ENCODE results near the gene COG5.

Gene COG5

DNA sequence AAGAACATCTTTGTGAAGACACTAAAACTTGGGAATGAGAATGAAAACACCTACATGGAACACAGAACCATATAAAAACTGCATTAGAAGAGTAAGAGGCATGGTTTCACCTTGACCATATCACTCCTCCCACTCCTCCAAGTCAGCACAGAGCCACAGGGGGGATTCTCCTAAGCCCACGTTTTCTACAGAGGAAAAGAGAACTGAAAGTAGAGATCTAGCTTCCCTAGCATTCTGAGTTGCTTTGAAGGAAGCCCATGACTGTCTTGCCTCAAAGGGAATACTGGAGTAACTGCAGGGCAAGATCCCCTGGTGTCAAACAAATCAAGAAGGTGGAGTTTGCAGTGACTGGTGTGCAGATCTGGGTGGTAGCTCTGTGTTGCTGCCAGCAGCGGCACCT lies 351.0 kb downstream of the COG5 start:
- DNase-seq (ENCODE audit: low read depth), result no peak
- TF ChIP-seq, protein P1, sequence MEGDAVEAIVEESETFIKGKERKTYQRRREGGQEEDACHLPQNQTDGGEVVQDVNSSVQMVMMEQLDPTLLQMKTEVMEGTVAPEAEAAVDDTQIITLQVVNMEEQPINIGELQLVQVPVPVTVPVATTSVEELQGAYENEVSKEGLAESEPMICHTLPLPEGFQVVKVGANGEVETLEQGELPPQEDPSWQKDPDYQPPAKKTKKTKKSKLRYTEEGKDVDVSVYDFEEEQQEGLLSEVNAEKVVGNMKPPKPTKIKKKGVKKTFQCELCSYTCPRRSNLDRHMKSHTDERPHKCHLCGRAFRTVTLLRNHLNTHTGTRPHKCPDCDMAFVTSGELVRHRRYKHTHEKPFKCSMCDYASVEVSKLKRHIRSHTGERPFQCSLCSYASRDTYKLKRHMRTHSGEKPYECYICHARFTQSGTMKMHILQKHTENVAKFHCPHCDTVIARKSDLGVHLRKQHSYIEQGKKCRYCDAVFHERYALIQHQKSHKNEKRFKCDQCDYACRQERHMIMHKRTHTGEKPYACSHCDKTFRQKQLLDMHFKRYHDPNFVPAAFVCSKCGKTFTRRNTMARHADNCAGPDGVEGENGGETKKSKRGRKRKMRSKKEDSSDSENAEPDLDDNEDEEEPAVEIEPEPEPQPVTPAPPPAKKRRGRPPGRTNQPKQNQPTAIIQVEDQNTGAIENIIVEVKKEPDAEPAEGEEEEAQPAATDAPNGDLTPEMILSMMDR (IDR thresholded peaks at IDR 0.05; ENCODE audit: insufficient read depth, low read depth, low read length, missing control alignments), result no peak
- H3K4me3 ChIP-seq (ENCODE audit: low read depth, low read length), result no peak overlapping the region

DNA sequence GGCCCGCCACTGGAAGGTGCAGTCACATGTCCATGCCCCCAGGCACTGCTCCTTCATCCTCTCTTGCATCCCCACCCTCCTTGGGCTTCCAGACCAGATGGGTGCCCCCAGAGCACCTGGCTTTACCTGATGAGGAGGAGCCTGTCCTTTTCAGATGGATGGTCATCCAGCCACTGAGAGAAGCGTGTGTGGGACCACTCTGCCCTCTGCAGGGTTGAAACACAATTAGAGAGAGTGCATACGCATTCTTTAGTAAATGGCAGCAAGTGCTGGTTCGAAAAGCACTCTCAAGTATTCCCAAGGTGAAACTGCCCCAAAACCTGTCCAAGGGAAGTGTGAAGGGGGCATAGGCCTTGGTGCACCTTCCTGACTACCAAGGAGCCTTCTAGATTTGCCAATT lies 353.3 kb downstream of the COG5 start:
- no peak overlapping the region for H3K4me3 ChIP-seq (ENCODE audit: low read depth, low read length)
- TF ChIP-seq, protein P1 (IDR thresholded peaks at IDR 0.05; ENCODE audit: insufficient read depth, low read depth, low read length, missing control alignments), result no peak
- no peak for DNase-seq (ENCODE audit: low read depth)

DNA sequence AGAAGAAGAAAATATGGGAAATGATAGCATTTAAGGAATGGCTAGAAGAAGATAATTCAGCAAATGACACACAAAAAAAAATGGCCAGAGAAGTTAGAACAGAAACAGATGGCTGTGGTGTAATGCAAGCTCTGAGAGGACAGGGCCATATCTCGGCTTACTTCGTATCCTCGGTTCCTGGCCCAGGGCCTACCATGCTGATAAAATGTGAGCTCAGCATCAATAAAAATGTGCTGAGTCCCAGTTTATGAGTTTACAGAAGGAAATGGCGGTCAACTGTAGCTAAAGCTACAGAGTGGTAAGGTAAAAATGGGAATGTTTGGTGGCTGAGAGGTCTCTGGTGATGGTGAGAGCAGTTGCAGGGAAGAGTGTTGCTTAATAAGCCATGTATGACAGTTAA lies 354.2 kb downstream of the COG5 start:
- TF ChIP-seq, protein P1 (IDR thresholded peaks at IDR 0.05; ENCODE audit: insufficient read depth, low read depth, low read length, missing control alignments), result no peak
- DNase-seq (ENCODE audit: low read depth), result no peak
- no peak overlapping the region for H3K4me3 ChIP-seq (ENCODE audit: low read depth, low read length)

DNA sequence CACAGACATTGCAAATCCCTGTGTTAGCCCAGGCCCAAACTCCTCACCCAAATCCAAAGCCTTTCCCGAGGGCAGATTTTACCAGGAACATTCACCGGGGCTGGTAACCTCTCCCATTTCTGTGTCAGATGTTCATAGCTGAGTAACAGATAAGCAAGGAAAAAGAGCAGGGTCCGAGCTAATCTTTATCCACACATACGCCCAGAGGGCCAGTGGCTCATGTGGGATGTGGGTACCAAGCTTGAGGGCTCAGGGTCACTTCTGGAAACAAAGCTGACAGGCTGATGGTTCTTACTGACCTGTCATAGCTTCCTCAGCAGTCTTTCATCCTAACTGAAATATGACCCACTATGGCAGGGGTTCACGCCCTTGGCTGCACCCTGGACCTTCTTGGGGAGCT lies 355.2 kb downstream of the COG5 start:
- TF ChIP-seq, protein P1 (IDR thresholded peaks at IDR 0.05; ENCODE audit: insufficient read depth, low read depth, low read length, missing control alignments), result no peak
- no peak for DNase-seq (ENCODE audit: low read depth)
- no peak overlapping the region for H3K4me3 ChIP-seq (ENCODE audit: low read depth, low read length)

DNA sequence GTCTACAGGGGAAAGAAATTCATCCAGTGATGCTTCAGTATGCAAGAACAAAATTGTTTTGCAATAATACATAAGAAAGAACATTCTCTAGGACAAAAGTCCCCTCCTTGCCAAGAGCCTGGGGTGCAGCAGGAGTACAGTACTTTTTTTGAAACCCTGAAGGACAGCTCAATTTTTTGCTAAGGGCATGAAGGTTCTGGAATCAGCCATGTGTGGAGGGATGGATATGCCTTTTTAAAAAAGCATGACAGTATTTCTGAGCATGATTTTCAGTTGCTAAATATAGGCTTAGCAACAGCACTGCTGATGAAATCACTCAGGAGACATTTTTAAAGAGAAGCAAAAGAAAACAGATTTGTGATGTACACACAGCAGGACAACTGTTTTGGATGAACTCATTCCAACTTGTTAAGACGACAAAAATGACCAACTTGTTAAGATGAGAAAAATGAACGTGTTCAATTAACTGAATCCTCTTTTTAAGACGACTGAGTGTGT lies 355.6 kb downstream of the COG5 start:
- DNase-seq (ENCODE audit: low read depth), result no peak
- TF ChIP-seq, protein P1 (IDR thresholded peaks at IDR 0.05; ENCODE audit: insufficient read depth, low read depth, low read length, missing control alignments), result no peak
- no peak overlapping the region for H3K4me3 ChIP-seq (ENCODE audit: low read depth, low read length)

DNA sequence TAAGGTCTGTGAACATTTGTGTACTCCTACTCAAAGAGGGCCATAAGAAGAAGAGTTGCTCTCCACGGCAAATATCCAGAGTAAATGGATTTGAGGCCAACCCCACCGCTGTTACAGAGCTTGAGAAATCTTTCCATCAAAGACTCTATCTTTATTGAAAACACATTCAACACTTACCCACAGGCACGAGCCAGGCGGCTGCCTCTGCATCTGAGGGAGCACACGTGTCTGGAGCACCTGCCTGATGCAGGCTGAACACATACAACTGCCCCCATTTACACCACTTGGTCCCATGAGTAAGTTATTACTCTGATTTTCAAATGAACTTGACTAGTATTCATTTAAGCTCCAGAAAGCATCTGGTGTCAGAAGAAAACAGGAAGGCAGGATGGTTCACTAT lies 356.3 kb downstream of the COG5 start:
- TF ChIP-seq, protein P1 (IDR thresholded peaks at IDR 0.05; ENCODE audit: insufficient read depth, low read depth, low read length, missing control alignments), result no peak
- no peak overlapping the region for H3K4me3 ChIP-seq (ENCODE audit: low read depth, low read length)
- no peak for DNase-seq (ENCODE audit: low read depth)

DNA sequence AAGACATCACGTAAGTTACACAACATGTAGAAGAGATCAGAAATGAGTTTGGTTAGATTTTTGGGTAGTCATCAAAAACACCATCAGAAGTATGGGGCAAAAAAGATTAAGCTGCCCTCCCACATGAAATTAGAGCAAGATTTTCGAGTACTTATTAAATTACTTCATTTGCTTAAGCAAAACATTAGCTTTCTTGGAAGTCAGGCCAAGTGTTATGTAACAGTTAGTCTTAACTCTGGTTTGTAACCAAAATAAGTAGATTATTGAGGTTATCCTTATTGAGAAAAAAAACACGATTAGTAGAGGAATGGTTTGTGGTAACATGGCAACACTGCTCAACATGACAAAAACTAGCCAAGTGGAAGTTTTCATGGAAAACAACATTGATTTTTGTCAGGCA lies 357.0 kb downstream of the COG5 start:
- no peak overlapping the region for H3K4me3 ChIP-seq (ENCODE audit: low read depth, low read length)
- TF ChIP-seq, protein P1 (IDR thresholded peaks at IDR 0.05; ENCODE audit: insufficient read depth, low read depth, low read length, missing control alignments), result no peak
- DNase-seq (ENCODE audit: low read depth), result no peak

Data from GM12865 (cell line).